Measurements from ENCODE around the gene GNG12. TPM values are rescaled to one million over a fixed set of nuclear protein-coding genes. Genes with fewer than 3 reads are reported as not detected.

GNG12 gene
- total and polyA plus RNA-seq, 2 donors (not counting 3 experiments of a cell fraction or from before 2014, with no cell fraction given): 107 to 152 TPM

DNA sequence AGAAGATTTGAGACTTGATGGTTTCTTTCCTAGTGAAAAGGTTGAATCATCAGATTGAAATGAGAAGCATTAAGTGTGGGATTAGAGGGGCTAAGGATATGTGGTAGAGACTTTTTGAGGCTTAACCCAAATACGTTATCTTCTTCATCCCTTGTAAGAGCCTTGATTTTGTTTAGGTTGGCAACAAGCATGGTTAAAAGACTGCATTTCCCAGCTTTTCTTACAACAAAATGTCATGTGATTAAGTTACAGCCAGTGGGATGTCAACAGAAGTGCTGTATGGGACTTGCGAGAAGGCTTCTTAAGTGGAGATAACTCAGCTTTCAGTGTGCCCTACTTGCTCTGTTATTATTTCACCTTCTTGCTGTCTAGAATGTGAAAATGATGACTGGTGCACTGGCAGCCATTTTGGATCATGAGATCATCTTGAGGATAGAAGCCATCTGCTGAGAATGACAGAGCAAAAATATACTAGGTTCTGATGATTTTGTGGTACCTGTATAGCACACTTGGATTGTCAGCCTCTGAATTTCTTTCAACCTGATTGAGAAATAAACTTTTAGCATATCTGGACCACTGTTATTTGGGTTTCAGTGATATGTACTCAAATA lies 41.3 kb upstream of the GNG12 start:
- H3K27ac ChIP-seq (ENCODE audit: insufficient read depth, low read depth, low read length): no peak overlapping the region
- intact Hi-C loops (cut with micrococcal nuclease) (no loop called here), dilution Hi-C loops (cut with MboI; ENCODE audit: extremely low pct_ligation_motif_present, low sequenced_read_pairs) (no loop called here)
- no peaks in the 10 kb centered on the region for H3K36me3 ChIP-seq (ENCODE audit: control insufficient read depth in 2 of 2, extremely low read depth in 1 of 2, insufficient read depth in 2 of 2, low read length in 2 of 2)
- no peak overlapping the region for H3K4me2 ChIP-seq (ENCODE audit: insufficient read depth, low read length)
- no peaks in the 10 kb centered on the region for H3K9me1 ChIP-seq (replicated peaks; ENCODE audit: control insufficient read depth, extremely low read depth, insufficient read depth, low read length)
- DNase-seq (ENCODE audit: low read depth, low spot score): no peak
- H2AFZ ChIP-seq (ENCODE audit: low read depth, low read length): no peak overlapping the region
- BruUV-seq (replicated peaks): no TSS peak
- no peaks in the 10 kb centered on the region for H3K79me2 ChIP-seq (ENCODE audit: control insufficient read depth, insufficient read depth, low read length)
- no peak overlapping the region for H3K9ac ChIP-seq (replicated peaks; ENCODE audit: extremely low read depth, insufficient read depth, low read length)
- H3K9me3 ChIP-seq (replicated peaks; ENCODE audit: control insufficient read depth, insufficient read depth, low read length): no peaks in the 10 kb centered on the region
- ChIA-PET CTCF (interaction anchor here (1.1 kb wide), 1 partner anchor 9 kb away, joined by 4 read pairs; no protein-coding TSS in a partner anchor), POLR2A (no interaction called here)
- no peak for FAIRE-seq
- no peaks in the 10 kb centered on the region for H3K27me3 ChIP-seq (ENCODE audit: control insufficient read depth in 2 of 2, insufficient read depth in 2 of 2, low read length in 2 of 2)
- no peaks in the 10 kb centered on the region for H4K20me1 ChIP-seq (replicated peaks; ENCODE audit: control insufficient read depth, extremely low read depth, insufficient read depth, low read length)
- H3K4me3 ChIP-seq (replicated peaks in 1 of 3; ENCODE audit: insufficient read depth in 1 of 3, low read depth in 1 of 3, low read length in 3 of 3): no peak overlapping the region
- no peaks in the 10 kb centered on the region for H3K4me1 ChIP-seq (ENCODE audit: control insufficient read depth, extremely low read depth, insufficient read depth, low read length)
- TF ChIP-seq MYC (IDR thresholded peaks at IDR 0.05; ENCODE audit: low read depth, low read length) (no peak), GATA2 (IDR thresholded peaks at IDR 0.05; ENCODE audit: insufficient read depth, insufficient read length, low read depth, low read length) (no peak), POLR2AphosphoS5 (IDR thresholded peaks at IDR 0.05; ENCODE audit: insufficient read depth, low read depth, low read length) (no peak), POLR2A (IDR thresholded peaks at IDR 0.05; ENCODE audit: low read depth, low read length) (no peak), FOS (IDR thresholded peaks at IDR 0.05; ENCODE audit: borderline replicate concordance, insufficient read depth, low read length) (no peak), EZH2 (IDR thresholded peaks at IDR 0.05; ENCODE audit: borderline replicate concordance, low read depth, low read length, severe bottlenecking) (no peak), JUN (IDR thresholded peaks at IDR 0.05; ENCODE audit: borderline replicate concordance, insufficient read depth, insufficient read length, low read depth) (no peak)
- TF ChIP-seq, protein P1, sequence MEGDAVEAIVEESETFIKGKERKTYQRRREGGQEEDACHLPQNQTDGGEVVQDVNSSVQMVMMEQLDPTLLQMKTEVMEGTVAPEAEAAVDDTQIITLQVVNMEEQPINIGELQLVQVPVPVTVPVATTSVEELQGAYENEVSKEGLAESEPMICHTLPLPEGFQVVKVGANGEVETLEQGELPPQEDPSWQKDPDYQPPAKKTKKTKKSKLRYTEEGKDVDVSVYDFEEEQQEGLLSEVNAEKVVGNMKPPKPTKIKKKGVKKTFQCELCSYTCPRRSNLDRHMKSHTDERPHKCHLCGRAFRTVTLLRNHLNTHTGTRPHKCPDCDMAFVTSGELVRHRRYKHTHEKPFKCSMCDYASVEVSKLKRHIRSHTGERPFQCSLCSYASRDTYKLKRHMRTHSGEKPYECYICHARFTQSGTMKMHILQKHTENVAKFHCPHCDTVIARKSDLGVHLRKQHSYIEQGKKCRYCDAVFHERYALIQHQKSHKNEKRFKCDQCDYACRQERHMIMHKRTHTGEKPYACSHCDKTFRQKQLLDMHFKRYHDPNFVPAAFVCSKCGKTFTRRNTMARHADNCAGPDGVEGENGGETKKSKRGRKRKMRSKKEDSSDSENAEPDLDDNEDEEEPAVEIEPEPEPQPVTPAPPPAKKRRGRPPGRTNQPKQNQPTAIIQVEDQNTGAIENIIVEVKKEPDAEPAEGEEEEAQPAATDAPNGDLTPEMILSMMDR (IDR thresholded peaks at IDR 0.05; ENCODE audit: extremely low read depth in 1 of 2, insufficient read depth in 1 of 2, low read depth in 1 of 2, low read length in 2 of 2): no peak
- TF ChIP-seq, protein P2, sequence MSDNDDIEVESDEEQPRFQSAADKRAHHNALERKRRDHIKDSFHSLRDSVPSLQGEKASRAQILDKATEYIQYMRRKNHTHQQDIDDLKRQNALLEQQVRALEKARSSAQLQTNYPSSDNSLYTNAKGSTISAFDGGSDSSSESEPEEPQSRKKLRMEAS (IDR thresholded peaks at IDR 0.05; ENCODE audit: insufficient read depth, insufficient read length): no peak
